Measurements from ENCODE around the gene PLEKHA5.

The PLEKHA5 gene

DNA sequence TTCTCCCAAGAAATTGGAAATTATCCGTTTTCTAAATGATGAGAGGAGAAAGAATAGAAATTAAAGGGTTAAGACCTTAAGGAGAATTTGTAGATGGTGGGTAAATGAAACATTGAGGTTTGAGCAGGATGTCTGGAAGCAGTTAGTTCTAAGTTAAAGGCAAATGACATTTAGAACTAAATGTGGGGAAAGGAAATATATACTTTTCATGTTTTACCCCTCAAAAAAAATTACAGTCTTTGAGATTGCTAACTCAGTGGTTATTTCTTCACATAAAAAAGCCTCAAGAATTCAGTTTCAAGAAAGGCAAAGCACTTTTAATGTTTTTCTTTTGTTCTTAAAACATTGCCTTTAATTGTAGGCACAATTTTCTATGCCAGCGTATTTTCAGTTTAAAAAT lies 114.0 kb downstream of the PLEKHA5 start:
- TF ChIP-seq, protein P1, sequence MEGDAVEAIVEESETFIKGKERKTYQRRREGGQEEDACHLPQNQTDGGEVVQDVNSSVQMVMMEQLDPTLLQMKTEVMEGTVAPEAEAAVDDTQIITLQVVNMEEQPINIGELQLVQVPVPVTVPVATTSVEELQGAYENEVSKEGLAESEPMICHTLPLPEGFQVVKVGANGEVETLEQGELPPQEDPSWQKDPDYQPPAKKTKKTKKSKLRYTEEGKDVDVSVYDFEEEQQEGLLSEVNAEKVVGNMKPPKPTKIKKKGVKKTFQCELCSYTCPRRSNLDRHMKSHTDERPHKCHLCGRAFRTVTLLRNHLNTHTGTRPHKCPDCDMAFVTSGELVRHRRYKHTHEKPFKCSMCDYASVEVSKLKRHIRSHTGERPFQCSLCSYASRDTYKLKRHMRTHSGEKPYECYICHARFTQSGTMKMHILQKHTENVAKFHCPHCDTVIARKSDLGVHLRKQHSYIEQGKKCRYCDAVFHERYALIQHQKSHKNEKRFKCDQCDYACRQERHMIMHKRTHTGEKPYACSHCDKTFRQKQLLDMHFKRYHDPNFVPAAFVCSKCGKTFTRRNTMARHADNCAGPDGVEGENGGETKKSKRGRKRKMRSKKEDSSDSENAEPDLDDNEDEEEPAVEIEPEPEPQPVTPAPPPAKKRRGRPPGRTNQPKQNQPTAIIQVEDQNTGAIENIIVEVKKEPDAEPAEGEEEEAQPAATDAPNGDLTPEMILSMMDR (IDR thresholded peaks at IDR 0.05; ENCODE audit: low read depth, low read length, missing control alignments): no peak
- no peak overlapping the region for H3K4me3 ChIP-seq (ENCODE audit: low read depth, low read length)
- DNase-seq (ENCODE audit: low read depth): no peak

DNA sequence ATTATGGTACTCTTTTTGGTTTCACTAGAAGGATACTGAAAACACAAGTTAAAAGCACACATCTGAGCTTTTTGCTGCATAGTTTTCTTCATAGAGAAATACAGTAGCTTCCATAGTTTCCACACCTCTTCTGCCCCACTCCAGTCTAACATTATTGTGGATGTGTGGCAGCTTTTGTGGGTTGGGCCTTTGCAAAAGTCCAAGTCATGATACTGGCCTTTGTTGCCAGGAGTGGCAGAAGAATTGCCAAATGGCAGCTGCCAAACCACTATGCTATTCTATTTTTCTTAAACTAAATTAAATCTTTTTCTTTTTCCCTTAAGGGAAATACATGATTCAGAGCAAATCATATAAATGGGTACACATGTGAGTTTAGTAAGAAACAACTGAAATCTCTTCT lies 114.8 kb downstream of the PLEKHA5 start:
- TF ChIP-seq, protein P1 (IDR thresholded peaks at IDR 0.05; ENCODE audit: low read depth, low read length, missing control alignments): no peak
- DNase-seq (ENCODE audit: low read depth): no peak
- no peak overlapping the region for H3K4me3 ChIP-seq (ENCODE audit: low read depth, low read length)

DNA sequence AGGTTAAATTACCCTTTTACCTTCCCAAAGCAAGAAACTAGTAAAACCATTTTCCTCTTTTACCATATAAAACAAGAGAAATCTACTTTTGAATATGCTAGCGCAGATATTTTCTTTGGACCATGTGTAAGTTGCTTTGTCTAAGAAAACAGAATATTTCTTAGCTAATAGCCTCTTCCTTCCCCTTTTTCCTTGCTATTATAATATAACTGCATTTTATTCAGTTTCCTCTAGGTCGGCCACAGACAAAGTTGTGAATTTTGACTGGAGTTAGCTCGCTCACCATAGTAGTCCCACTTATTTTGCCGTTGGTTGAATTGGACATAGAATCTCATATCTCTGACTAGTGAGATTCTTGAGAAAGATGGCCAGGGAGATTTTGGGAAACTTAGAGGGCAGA lies 115.6 kb downstream of the PLEKHA5 start:
- TF ChIP-seq, protein P1 (IDR thresholded peaks at IDR 0.05; ENCODE audit: low read depth, low read length, missing control alignments): no peak
- DNase-seq (ENCODE audit: low read depth): no peak
- H3K4me3 ChIP-seq (ENCODE audit: low read depth, low read length): no peak overlapping the region

DNA sequence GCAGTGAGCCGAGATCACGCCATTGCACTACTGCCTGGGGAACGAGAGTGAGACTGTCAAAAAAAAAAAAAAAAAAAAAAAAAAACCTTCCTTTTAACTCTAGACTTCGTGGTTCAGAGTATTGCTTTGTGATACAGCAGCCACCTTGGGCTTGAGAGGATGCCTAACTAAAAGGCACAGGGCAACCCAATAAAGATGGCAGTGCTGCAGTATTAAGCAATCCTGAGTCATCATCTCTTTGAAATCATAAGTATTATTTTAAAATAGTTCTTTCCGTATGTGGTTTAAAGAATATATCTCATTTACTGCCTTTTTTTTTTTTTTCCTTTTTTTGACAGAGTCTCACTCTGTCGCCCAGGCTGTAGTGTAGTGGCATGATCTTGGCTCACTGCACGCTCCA lies 116.1 kb downstream of the PLEKHA5 start:
- TF ChIP-seq, protein P1 (IDR thresholded peaks at IDR 0.05; ENCODE audit: low read depth, low read length, missing control alignments): no peak
- no peak for DNase-seq (ENCODE audit: low read depth)
- no peak overlapping the region for H3K4me3 ChIP-seq (ENCODE audit: low read depth, low read length)

DNA sequence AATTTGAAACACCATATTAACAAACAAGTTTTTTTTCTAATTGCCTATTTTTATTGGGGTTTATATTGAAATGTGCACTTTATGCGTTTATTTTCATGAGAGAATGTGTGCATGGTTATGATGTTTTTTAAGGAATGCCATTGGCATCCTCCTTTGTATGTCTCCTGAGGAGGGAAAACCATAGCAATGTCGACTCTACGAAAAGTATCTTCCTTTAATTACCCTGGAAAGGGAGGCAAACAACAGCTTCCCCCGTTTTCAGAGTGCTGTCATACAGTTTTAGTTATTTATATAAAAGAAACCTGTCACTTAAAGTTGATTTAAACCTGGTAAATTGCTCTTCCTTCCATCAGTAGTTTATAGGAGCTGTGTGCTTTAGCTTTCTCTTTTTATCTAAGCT lies 117.4 kb downstream of the PLEKHA5 start:
- TF ChIP-seq, protein P1 (IDR thresholded peaks at IDR 0.05; ENCODE audit: low read depth, low read length, missing control alignments): no peak

DNA sequence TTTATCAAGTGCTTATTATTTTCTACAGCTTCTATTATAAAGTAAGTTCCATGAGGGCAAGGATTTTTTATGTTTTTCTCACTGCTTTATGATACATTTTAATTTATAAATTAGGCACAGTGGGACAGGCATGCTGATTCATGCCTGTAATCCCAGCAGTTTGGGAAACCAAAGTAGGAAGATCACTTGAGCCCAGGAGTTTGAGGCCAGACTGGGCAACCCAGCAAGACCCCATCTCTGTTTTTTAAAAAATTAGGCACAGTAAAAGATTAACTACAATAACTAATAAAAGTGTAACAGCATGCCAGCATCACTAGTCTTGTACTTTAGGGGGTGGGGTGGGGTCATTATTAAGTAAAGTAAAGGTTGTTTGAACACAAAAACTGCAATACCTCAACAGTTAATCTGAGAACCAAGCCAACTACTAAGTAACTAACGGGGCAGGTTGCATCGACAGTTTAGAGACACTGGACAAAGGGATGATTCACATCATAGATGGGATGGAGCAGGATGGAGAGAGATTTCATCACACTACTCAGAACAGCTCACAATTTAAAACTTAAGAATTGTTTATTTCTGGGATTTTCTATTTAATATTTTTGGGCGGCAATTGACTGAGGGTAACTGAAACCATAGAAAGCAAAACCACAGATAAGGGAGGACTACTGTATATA lies 119.5 kb downstream of the PLEKHA5 start:
- TF ChIP-seq, protein P1 (IDR thresholded peaks at IDR 0.05; ENCODE audit: low read depth, low read length, missing control alignments): no peak
- no peak overlapping the region for H3K4me3 ChIP-seq (ENCODE audit: low read depth, low read length)
- no peak for DNase-seq (ENCODE audit: low read depth)

More for the DNA sequence above, 117.4 kb downstream of the PLEKHA5 start:
- no peak overlapping the region for H3K4me3 ChIP-seq (ENCODE audit: low read depth, low read length)
- no peak for DNase-seq (ENCODE audit: low read depth)

DNA sequence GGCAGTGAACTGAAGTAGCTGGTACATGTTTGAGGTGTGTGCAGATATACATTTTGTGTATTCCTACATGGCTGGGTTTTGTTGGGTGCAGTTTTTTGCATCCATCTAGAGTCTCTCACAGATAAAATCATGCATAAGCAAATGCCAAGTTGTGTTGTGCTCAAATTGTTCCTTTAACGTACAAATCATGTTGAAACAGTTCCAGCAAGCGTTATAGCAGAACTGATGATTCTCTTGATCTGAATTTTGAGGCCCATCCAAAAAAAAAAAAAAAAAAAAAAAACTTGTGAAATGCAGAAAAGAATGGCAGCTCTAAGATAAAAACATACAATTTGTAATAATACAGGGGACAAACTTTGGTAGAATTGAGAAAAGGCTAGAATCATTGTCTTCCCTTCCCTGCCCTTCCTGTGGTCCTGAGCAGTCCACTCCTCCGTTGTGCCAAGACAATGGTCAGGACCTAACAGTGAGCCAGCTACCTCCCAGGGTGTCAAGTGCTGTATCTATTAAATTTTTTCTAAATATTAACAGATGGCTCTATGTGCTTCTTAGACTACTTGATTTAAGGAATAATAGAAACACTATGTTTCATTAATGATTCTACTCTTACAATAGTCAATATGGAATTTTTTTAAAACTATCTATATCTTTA lies 122.1 kb downstream of the PLEKHA5 start:
- no peak for DNase-seq (ENCODE audit: low read depth)
- TF ChIP-seq, protein P1 (IDR thresholded peaks at IDR 0.05; ENCODE audit: low read depth, low read length, missing control alignments): no peak
- H3K4me3 ChIP-seq (ENCODE audit: low read depth, low read length): no peak overlapping the region
